Natural killer cell (primary cell): ENCODE results near the gene PDE4B. TPM values are rescaled to one million over a fixed set of nuclear protein-coding genes. Genes with fewer than 3 reads are reported as not detected.

Source experiments
- ATAC-seq, 3 donors: fragments of 150-1000 bp in 2 of 3; fragments of 200-7000 bp in 1 of 3; cut with Tn5 transposase; 1 replicate in 1 of 3; 2 replicates in 2 of 3; pipeline ENCODE4 v1.10.0; 2021; ENCODE audit warnings: mild to moderate bottlenecking in 2 of 3, moderate library complexity in 2 of 3
- DNase-seq, 2 donors: peaks; one replicate each; pipeline versions ENCODE4 v3.0.0 to v3.0.0-alpha.2; 2013 to 2021; ENCODE audit warnings: mixed read lengths in 1 of 2
- H3K27ac ChIP-seq: one replicate; pipeline ENCODE4 v1.5.1; 2013; ENCODE audit warnings: mild to moderate bottlenecking, low read length
- H3K27me3 ChIP-seq: one replicate; pipeline ENCODE4 v1.6.1; 2013; ENCODE audit warnings: low read length; ENCODE audit not compliant: control insufficient read depth, insufficient read depth
- H3K36me3 ChIP-seq: one replicate; pipeline ENCODE4 v1.6.1; 2013; ENCODE audit warnings: low read length; ENCODE audit not compliant: control insufficient read depth, insufficient read depth
- H3K4me1 ChIP-seq: one replicate; pipeline ENCODE4 v1.6.1; 2013; ENCODE audit warnings: low read length; ENCODE audit not compliant: control insufficient read depth, insufficient read depth
- H3K4me3 ChIP-seq: one replicate; pipeline ENCODE4 v1.5.1; 2013; ENCODE audit warnings: low read length
- H3K9me3 ChIP-seq: one replicate; pipeline ENCODE4 v1.6.1; 2013; ENCODE audit warnings: low read length; ENCODE audit not compliant: control insufficient read depth, insufficient read depth
- H3K27ac Mint-ChIP-seq, 2 donors: one replicate each; pipeline ENCODE4 v1.8.0; 2022; ENCODE audit warnings: mild to moderate bottlenecking in 2 of 2, mixed read lengths in 2 of 2, moderate library complexity in 1 of 2
- H3K27me3 Mint-ChIP-seq, 2 donors: one replicate each; pipeline ENCODE4 v1.8.0; 2022; ENCODE audit warnings: low read depth in 2 of 2, mixed read lengths in 2 of 2
- H3K36me3 Mint-ChIP-seq: one replicate; pipeline ENCODE4 v1.8.0; 2022; ENCODE audit warnings: mixed read lengths
- H3K4me1 Mint-ChIP-seq, 2 donors: one replicate each; pipeline ENCODE4 v1.8.0; 2022; ENCODE audit warnings: mixed read lengths in 2 of 2
- H3K4me3 Mint-ChIP-seq: one replicate; pipeline ENCODE4 v1.8.0; 2022; ENCODE audit warnings: mild to moderate bottlenecking, moderate library complexity, mixed read lengths
- H3K9me3 Mint-ChIP-seq, 2 donors: one replicate each; pipeline ENCODE4 v1.8.0; 2022; ENCODE audit warnings: mixed read lengths in 2 of 2
- WGBS: methylation state at CpG from one replicate; pipeline ENCODE4 v1.1.7; 2013; ENCODE audit warnings: missing lambda C conversion rate; ENCODE audit not compliant: insufficient coverage; 5-methylcytosine and 5-hydroxymethylcytosine counted together
- intact Hi-C: fragments of 100-400 bp; cut with micrococcal nuclease; formaldehyde crosslinking; loops from one replicate; pipeline ENCODE4 v1.14.2; 2022
- total RNA-seq, 4 donors: library from RNA; stranded (reverse); fragments of 120-200 nt in 1 of 4; gene quantifications; one replicate each; pipeline versions ENCODE4 v1.2.3 to v1.2.4, GENCODE V29; 2013 to 2022
- TF ChIP-seq, protein P1 (sequence below): fragments of 200-600 bp; IDR thresholded peaks from one replicate; pipeline ENCODE4 v1.8.0; 2022; ENCODE audit warnings: antibody characterized with exemption

The PDE4B gene
- total RNA-seq, 3 donors from 2014 or later (not counting 1 experiment from before 2014, with no cell fraction given): 18.0 to 42.4 (median 25.5) TPM

- H3K4me3 ChIP-seq: no peak overlapping the region
- Mint-ChIP-seq H3K9me3 (no peaks in the 10 kb centered on the region), H3K36me3 (no peaks in the 10 kb centered on the region), H3K4me1 (peaks cover 29 to 31% of the 10 kb centered on the region in 2 donors), H3K27me3 (peaks cover 0 to 9% of the 10 kb centered on the region in 2 donors), H3K4me3 (no peak overlapping the region), H3K27ac (no peak overlapping the region)
- TF ChIP-seq, protein P1, sequence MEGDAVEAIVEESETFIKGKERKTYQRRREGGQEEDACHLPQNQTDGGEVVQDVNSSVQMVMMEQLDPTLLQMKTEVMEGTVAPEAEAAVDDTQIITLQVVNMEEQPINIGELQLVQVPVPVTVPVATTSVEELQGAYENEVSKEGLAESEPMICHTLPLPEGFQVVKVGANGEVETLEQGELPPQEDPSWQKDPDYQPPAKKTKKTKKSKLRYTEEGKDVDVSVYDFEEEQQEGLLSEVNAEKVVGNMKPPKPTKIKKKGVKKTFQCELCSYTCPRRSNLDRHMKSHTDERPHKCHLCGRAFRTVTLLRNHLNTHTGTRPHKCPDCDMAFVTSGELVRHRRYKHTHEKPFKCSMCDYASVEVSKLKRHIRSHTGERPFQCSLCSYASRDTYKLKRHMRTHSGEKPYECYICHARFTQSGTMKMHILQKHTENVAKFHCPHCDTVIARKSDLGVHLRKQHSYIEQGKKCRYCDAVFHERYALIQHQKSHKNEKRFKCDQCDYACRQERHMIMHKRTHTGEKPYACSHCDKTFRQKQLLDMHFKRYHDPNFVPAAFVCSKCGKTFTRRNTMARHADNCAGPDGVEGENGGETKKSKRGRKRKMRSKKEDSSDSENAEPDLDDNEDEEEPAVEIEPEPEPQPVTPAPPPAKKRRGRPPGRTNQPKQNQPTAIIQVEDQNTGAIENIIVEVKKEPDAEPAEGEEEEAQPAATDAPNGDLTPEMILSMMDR: no peak
- ATAC-seq (no peak), DNase-seq (no peak)
- no peaks in the 10 kb centered on the region for H3K27me3 ChIP-seq
- no peaks in the 10 kb centered on the region for H3K9me3 ChIP-seq
- 100% methylated on average over 2 of the region's 2 CpGs for WGBS
- no peaks in the 10 kb centered on the region for H3K36me3 ChIP-seq
- intact Hi-C loops: no loop called here
- H3K27ac ChIP-seq: no peak overlapping the region
- H3K4me1 ChIP-seq: peaks cover 24% of the 10 kb centered on the region
Measured at GRCh38 chr1:66273656-66274055, 481.0 kb downstream of the PDE4B start.

DNA sequence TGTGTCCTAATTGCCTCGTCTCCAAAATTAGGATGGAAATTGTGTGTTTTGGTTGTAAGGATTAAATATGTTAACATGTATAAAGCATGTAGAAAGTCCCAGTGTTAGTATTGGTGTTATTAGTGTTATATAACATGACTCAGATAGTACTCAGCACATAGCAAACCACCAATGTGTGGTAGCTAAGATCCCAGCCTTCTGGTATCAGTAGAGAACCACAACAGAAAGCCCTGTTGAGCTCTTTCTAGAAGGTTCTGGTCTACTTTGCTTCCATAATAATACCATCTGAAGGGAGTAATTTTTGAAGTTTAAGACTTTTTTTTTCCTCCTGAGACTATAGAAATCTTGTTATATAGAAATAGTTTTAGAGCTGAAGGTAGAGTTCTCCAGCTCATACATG, 481.9 kb downstream of the PDE4B start:
- peaks cover 24% of the 10 kb centered on the region for H3K4me1 ChIP-seq
- TF ChIP-seq, protein P1: no peak
- H3K27ac ChIP-seq: no peak overlapping the region
- no CpG with 5 or more reads among the region's 1 CpG for WGBS
- DNase-seq (peak in 1 of 2 donors; percentile 61), ATAC-seq (peak; percentile 66 to 72 (median 68))
- H3K27ac Mint-ChIP-seq: peak overlapping the region; percentile 64 to 74
- no peaks in the 10 kb centered on the region for H3K9me3 Mint-ChIP-seq
- H3K9me3 ChIP-seq: no peaks in the 10 kb centered on the region
- no peaks in the 10 kb centered on the region for H3K36me3 ChIP-seq
- H3K27me3 ChIP-seq: no peaks in the 10 kb centered on the region
- H3K4me1 Mint-ChIP-seq: peaks cover 29 to 31% of the 10 kb centered on the region in 2 donors
- H3K27me3 Mint-ChIP-seq: peaks cover 0 to 14% of the 10 kb centered on the region in 2 donors
- H3K36me3 Mint-ChIP-seq: no peaks in the 10 kb centered on the region
- intact Hi-C loops: loop anchor here (5.0 kb wide), 1 partner anchor 58 kb away; no protein-coding TSS in a partner anchor
- H3K4me3 Mint-ChIP-seq: peak overlapping the region; percentile 74
- H3K4me3 ChIP-seq: no peak overlapping the region

- Mint-ChIP-seq H3K4me3 (peak overlapping the region; percentile 74), H3K9me3 (no peaks in the 10 kb centered on the region), H3K27me3 (peaks cover 0 to 15% of the 10 kb centered on the region in 2 donors), H3K4me1 (peaks cover 29 to 31% of the 10 kb centered on the region in 2 donors), H3K36me3 (no peaks in the 10 kb centered on the region), H3K27ac (peak overlapping the region; percentile 64 to 74)
- peaks cover 24% of the 10 kb centered on the region for H3K4me1 ChIP-seq
- peak overlapping the region; percentile 6 for H3K27ac ChIP-seq
- no peaks in the 10 kb centered on the region for H3K36me3 ChIP-seq
- H3K9me3 ChIP-seq: no peaks in the 10 kb centered on the region
- WGBS: 15% methylated on average over 1 of the region's 1 CpG
- H3K4me3 ChIP-seq: no peak overlapping the region
- ATAC-seq: peak; percentile 66 to 70 (median 69)
- no peaks in the 10 kb centered on the region for H3K27me3 ChIP-seq
- intact Hi-C loops: loop anchor here (5.0 kb wide), 1 partner anchor 57 kb away; no protein-coding TSS in a partner anchor
- DNase-seq: peak in 1 of 2 donors; percentile 69
- TF ChIP-seq, protein P1: no peak
Measured at GRCh38 chr1:66275083-66275482, 482.4 kb downstream of the PDE4B start.

GRCh38 chr1:66275601-66276023, 482.9 kb downstream of the PDE4B start:
- ATAC-seq (no peak), DNase-seq (peak in 1 of 2 donors; percentile 24)
- Mint-ChIP-seq H3K4me3 (peak overlapping the region; percentile 74), H3K4me1 (peaks cover 29 to 31% of the 10 kb centered on the region in 2 donors), H3K36me3 (no peaks in the 10 kb centered on the region), H3K27ac (peak overlapping the region; percentile 64 to 74), H3K27me3 (peaks cover 0 to 20% of the 10 kb centered on the region in 2 donors), H3K9me3 (no peaks in the 10 kb centered on the region)
- Histone ChIP-seq H3K4me3 (no peak overlapping the region), H3K27me3 (no peaks in the 10 kb centered on the region), H3K27ac (peak overlapping the region; percentile 25), H3K4me1 (peaks cover 24% of the 10 kb centered on the region), H3K36me3 (no peaks in the 10 kb centered on the region), H3K9me3 (no peaks in the 10 kb centered on the region)
- WGBS: 50% methylated on average over 5 of the region's 5 CpGs
- TF ChIP-seq, protein P1: no peak
- intact Hi-C loops: loop anchor here (5.0 kb wide), 1 partner anchor 57 kb away; no protein-coding TSS in a partner anchor
